Measurements from ENCODE around the gene NPB.

NPB gene

DNA sequence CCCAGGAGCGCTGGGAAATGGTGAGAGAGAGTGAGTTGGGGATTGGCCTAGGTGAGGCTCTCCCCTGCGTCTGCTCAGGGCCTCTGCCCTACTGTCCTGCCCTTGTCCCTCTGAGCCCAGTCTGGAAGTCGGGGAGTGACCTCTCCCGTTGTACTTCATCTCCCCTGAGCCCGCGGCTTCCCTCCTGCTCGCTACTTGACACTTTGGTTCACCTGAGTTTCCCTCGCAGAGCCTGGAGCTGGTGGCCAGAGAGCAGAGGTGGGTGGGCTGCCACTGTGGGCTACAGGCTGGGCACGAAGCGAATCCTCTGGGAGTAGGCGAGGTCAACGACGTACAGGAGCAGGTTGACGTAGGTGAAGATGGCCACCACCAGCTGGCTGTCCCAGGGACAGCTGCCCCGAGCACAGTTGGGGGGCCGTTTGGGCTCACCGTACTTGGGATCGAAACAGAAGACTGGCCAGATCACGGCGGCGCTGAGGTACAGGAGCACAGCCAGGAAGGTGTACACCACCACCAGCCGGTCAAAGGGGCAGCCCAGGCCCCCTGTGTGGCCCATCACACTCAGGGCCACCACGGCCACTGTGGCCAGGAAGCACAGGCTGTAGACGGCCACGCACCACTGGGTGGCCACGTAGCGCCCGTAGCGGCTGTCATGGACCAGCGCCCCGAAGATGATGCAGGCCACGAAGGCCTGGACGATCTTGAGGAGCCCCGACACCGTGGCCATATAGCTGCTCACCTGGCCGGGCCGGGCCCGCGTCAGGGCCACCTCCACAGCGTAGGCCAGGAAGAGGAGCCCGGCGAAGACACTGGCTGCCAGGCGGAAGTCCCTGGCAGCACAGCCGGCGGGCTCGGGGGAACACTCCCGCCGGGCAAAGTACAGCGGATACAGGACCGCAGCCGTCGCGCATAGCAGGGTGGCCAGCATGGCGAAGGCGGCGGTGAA is 38.8 kb downstream of the NPB start:
- Histone ChIP-seq H3K27me3 (peaks cover 0 to 85% of the 10 kb centered on the region in 2 donors), H3K9me3 (no peaks in the 10 kb centered on the region), H3K4me3 (no peak overlapping the region), H3K36me3 (no peaks in the 10 kb centered on the region), H3K27ac (no peak overlapping the region), H3K4me1 (peaks cover 0 to 33% (median 30%) of the 10 kb centered on the region in 4 donors)
- no peak for DNase-seq
- intact Hi-C loops (cut with DNase I; ENCODE audit: low total_unique reads) = no loop called here
- TF ChIP-seq, protein P1, sequence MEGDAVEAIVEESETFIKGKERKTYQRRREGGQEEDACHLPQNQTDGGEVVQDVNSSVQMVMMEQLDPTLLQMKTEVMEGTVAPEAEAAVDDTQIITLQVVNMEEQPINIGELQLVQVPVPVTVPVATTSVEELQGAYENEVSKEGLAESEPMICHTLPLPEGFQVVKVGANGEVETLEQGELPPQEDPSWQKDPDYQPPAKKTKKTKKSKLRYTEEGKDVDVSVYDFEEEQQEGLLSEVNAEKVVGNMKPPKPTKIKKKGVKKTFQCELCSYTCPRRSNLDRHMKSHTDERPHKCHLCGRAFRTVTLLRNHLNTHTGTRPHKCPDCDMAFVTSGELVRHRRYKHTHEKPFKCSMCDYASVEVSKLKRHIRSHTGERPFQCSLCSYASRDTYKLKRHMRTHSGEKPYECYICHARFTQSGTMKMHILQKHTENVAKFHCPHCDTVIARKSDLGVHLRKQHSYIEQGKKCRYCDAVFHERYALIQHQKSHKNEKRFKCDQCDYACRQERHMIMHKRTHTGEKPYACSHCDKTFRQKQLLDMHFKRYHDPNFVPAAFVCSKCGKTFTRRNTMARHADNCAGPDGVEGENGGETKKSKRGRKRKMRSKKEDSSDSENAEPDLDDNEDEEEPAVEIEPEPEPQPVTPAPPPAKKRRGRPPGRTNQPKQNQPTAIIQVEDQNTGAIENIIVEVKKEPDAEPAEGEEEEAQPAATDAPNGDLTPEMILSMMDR (IDR thresholded peaks at IDR 0.05) = no peak

DNA sequence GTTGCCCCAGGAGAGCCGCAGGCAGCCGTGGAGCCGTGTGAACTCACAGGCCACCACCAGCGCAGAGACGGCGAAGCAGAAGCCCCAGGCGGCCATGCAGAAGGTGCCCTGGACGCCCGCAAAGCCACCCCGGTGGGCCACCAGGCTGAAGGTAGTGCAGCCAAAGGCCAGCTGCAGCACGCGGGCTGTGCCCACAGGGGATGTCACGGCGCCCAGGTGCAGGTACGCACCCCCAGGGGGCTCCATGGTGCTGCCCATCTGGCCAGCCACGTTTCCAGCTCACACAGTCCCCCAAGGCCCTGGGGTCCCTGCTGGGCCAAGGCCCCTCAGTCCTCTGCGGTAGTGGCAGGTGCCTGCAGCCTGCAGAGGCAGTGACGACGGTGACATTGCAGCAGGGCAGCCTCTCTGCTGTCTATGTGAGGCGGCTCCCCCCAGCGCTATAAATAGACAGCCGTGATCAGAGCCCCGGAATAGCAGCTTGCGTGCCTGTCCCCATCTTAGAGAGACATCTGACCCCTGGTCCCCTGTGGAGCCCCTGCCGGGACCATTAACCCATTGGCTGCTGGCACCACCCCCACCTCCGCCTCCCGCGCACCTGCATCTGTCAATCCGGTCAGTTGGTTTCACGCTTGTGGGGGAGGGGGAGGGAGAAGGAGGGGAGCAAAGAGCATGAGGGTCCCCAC is 39.6 kb downstream of the NPB start:
- no peak overlapping the region for H3K4me3 ChIP-seq
- intact Hi-C loops (cut with DNase I; ENCODE audit: low total_unique reads) = no loop called here
- no peaks in the 10 kb centered on the region for H3K36me3 ChIP-seq
- H3K4me1 ChIP-seq = peaks cover 0 to 32% (median 28%) of the 10 kb centered on the region in 4 donors
- H3K27me3 ChIP-seq = peaks cover 0 to 79% of the 10 kb centered on the region in 2 donors
- H3K9me3 ChIP-seq = no peaks in the 10 kb centered on the region
- TF ChIP-seq, protein P1 (IDR thresholded peaks at IDR 0.05) = no peak
- H3K27ac ChIP-seq = no peak overlapping the region
- no peak for DNase-seq

DNA sequence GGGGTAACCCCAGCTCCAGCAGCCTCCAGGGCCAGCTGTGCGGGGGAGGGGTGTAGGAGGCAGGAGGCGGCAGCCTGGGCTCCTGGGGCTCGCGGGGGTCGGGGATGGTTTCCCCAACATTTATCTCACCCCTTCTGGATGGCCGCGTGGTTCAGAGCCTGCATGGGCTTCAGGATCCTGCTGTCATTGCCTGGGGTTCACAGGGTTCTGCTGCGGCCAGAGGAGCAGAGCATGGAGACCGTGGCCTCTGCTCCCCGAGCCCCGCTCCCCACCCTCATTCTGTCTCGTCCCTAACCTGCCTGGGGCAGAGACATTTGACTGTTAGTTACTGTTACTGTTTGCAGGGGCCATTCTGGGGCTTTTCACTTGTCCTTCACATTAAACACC is 40.1 kb downstream of the NPB start:
- H3K27ac ChIP-seq = no peak overlapping the region
- intact Hi-C loops (cut with DNase I; ENCODE audit: low total_unique reads) = no loop called here

DNA sequence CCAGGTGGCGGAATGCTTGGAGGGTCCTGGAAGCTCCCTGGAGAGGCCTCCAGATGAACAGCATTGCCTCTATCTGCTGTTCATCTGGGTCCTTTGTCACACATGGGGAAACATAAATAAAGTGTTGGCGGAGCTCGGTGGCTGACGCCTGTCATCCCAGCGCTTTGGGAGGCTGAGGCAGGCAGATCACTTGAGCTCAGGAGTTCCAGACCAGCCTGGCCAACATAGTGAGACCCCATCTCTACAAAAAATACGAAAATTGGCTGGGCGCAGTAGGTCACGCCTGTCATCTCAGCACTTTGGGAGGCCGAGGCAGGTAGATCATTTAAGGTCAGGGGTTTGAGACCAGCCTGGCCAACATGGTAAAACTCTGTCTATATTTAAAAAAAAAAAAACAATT is 42.8 kb downstream of the NPB start:
- Histone ChIP-seq H3K4me3 (no peak overlapping the region), H3K9me3 (no peaks in the 10 kb centered on the region), H3K36me3 (no peaks in the 10 kb centered on the region), H3K27me3 (peaks cover 0 to 52% of the 10 kb centered on the region in 2 donors), H3K27ac (no peak overlapping the region), H3K4me1 (peaks cover 0 to 12% (median 8%) of the 10 kb centered on the region in 4 donors)
- DNase-seq = no peak
- intact Hi-C loops (cut with DNase I; ENCODE audit: low total_unique reads) = no loop called here
- TF ChIP-seq, protein P1 (IDR thresholded peaks at IDR 0.05) = no peak

More for the DNA sequence above, 40.1 kb downstream of the NPB start:
- no peak for DNase-seq
- no peaks in the 10 kb centered on the region for H3K36me3 ChIP-seq
- TF ChIP-seq, protein P1 (IDR thresholded peaks at IDR 0.05) = no peak
- no peaks in the 10 kb centered on the region for H3K9me3 ChIP-seq
- H3K4me3 ChIP-seq = no peak overlapping the region
- peaks cover 0 to 28% (median 23%) of the 10 kb centered on the region in 4 donors for H3K4me1 ChIP-seq
- peaks cover 0 to 74% of the 10 kb centered on the region in 2 donors for H3K27me3 ChIP-seq

DNA sequence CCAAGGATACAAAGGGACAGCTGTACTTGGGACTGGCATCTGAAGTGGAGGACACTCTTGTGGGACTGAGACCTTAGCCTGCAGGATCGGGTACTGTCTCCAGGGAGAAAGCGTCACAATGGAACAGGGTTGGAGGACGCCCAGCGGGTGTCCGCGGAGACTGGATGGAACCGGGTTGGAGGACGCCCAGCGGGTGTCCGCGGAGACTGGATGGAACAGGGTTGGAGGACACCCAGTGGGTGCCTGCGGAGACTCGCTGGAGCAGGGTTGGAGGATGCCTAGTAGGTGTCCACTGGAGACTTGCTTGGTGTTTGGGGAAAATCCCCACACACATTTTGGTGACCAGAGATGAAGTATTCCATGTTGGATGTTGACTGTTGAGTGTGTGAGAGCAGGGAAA is 45.2 kb downstream of the NPB start, which contains the start of gene MYADML2:
Gene MYADML2, minus strand, starts transcription at position 45 of the 400 bp plus-strand sequence. CDS start 5,492 bp downstream, outside the sequence.
- no peak for DNase-seq
- H3K4me3 ChIP-seq = no peak within 1 kb of the TSS
- H3K27ac ChIP-seq = no peak within 1 kb of the TSS
- no peaks in the 10 kb centered on the region for H3K9me3 ChIP-seq
- intact Hi-C loops (cut with DNase I; ENCODE audit: low total_unique reads) = no loop called here
- peaks cover 0 to 1% (median 0%) of the 10 kb centered on the region in 4 donors for H3K4me1 ChIP-seq
- H3K36me3 ChIP-seq = no peaks in the 10 kb centered on the region
- TF ChIP-seq, protein P1 (IDR thresholded peaks at IDR 0.05) = no peak
- H3K27me3 ChIP-seq = peaks cover 0 to 29% of the 10 kb centered on the region in 2 donors
